GM12892 (cell line): Measurements from ENCODE around the gene KITLG.

Experiments
- POLR2A ChIP-seq: IDR thresholded peaks from 2 replicates; pipeline ENCODE4 v1.6.1; 2011; ENCODE audit warnings: low read depth, low read length, control low read depth
- POLR2AphosphoS5 ChIP-seq: IDR thresholded peaks from 2 replicates; pipeline ENCODE4 v1.6.1; 2011; ENCODE audit warnings: low read depth, low read length, control low read depth
- TAF1 ChIP-seq: IDR thresholded peaks from 2 replicates; pipeline ENCODE4 v1.6.1; 2011; ENCODE audit warnings: low read depth, mild to moderate bottlenecking, control low read depth, low read length, borderline replicate concordance

DNA sequence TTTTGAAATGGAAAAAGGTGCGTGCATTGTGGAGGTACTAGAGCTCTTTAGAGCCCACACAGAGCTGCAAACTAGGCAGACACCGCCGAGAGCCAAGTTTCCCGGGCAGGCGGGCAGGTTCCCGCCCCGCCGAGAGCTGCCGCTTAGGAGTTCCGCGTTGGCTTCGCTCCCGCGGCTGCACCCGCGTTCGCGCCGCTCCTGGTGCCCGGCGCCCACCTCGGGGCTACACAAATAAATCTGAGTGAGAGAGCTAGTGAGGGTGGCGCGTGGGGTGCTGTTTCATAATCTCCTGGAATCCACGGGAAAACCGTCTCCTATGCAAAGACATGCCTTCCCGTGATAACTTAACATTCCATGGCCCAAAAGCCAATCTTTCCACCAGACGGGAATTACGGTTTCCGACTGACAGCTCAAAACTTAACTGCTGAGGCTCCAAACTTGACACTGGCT lies 645 bp downstream of the KITLG start:
- TF ChIP-seq TAF1 (no peak), POLR2AphosphoS5 (no peak), POLR2A (no peak)
